Activated CD4-positive, alpha-beta T cell treated with anti-CD3 and anti-CD28 coated beads, Interleukin-2, amount 10 ng/mL, durations not matched to agents 24 days and 14 days (primary cell): ENCODE results near the gene DIO3. TPM values are rescaled to one million over a fixed set of nuclear protein-coding genes. Genes with fewer than 3 reads are reported as not detected.
"Not testable (repeated sequence)": the region's sequence is repeated elsewhere in the genome, so short reads cannot be mapped to it uniquely, and the experiment has no call there.

Experiments used
- DNase-seq: peaks from one replicate; pipeline ENCODE4 v3.0.0; 2022
- H3K27ac Mint-ChIP-seq: one replicate; pipeline ENCODE4 v1.8.0; 2022; ENCODE audit warnings: mild to moderate bottlenecking, mixed read lengths
- H3K27me3 Mint-ChIP-seq: one replicate; pipeline ENCODE4 v1.8.0; 2022; ENCODE audit warnings: mixed read lengths
- H3K36me3 Mint-ChIP-seq: one replicate; pipeline ENCODE4 v1.8.0; 2022; ENCODE audit warnings: low read depth, mild to moderate bottlenecking, mixed read lengths
- H3K4me1 Mint-ChIP-seq: one replicate; pipeline ENCODE4 v1.8.0; 2021; ENCODE audit warnings: mixed read lengths
- H3K4me3 Mint-ChIP-seq: one replicate; pipeline ENCODE4 v1.8.0; 2022; ENCODE audit warnings: mild to moderate bottlenecking, moderate library complexity, mixed read lengths
- H3K9me3 Mint-ChIP-seq: one replicate; pipeline ENCODE4 v1.8.0; 2021; ENCODE audit warnings: mixed read lengths
- intact Hi-C: fragments of 100-400 bp; cut with micrococcal nuclease; formaldehyde crosslinking; loops from one replicate; pipeline ENCODE4 v1.15.1; 2023
- total RNA-seq: library from RNA; stranded (reverse); gene quantifications from 2 replicates; pipeline ENCODE4 v1.2.3, GENCODE V29; 2022

DIO3 gene
- total RNA-seq, 1 donor from 2014 or later, result not detected

DNA sequence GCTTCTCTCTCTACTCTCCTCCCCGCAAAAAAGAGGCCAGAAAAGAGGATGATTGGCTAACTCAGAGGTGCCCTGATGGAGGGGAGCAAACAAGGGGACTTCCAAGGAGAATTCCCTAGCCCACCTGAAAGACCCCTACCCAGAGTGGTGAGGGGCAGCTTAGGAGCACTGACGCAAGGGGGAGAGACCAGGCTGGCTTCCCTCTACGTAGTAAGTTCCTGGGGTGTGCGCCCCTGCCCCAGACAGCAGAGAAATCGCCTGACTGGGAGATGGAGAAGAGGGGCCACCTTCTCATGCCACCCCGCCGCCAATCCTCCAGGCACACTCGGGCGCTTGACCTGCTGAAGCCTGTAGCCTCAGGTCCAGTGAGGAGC, 2.1 kb upstream of the DIO3 start:
- DNase-seq, result no peak
- no peaks in the 10 kb centered on the region for H3K4me1 Mint-ChIP-seq
- intact Hi-C loops, result no loop called here
- peaks cover 9% of the 10 kb centered on the region for H3K9me3 Mint-ChIP-seq
- H3K4me3 Mint-ChIP-seq, result no peak overlapping the region
- no peak overlapping the region for H3K27ac Mint-ChIP-seq
- H3K27me3 Mint-ChIP-seq, result peaks cover 36% of the 10 kb centered on the region
- peaks cover 8% of the 10 kb centered on the region for H3K36me3 Mint-ChIP-seq

DNA sequence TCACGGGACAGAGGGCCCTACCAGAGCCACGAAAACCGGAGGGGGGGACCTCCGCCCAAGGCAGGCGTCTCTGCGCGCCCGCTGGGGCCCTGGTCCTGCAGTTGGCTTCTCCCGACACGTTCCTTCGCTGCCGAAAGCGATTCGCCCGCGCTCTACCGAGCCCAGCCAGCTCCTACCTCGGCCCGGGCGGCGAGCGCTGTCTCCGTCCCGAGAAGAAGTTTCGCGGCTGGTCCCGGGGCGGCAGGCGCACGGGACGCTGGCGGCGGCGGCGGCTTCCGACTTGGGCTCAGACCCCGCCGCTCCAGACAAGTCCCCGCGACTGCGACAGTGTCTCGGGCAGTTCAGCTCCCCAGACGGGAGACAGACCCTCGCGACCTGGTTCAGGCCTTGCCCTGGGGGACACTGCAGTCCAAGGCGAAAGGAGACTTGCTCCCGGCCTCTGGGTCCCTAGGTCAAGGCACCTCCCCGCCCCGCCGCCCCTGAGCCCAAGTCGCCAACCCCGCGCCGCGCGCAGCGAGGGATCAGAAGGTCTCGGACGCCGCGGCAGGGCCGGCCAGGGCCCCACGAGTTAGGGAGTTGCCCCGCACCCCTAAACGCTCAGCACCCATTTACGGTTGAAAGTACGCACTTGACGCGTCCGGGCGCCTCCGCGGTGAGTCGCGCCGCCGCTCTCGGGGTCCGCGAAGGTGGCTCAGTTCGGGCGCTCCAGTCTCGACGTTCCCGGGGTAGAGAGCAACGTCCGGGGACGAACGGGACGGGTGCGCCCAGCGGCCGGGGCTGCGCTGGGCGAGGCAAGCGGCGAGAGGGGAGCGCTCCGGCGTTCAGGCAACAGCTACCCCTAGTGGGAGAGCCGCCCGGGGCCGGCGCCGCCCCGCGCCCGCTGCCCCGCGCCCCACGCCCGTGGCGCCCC, 1.4 kb upstream of the DIO3 start:
- no peak for DNase-seq
- no peak overlapping the region for H3K4me3 Mint-ChIP-seq
- intact Hi-C loops, result loop anchor here (5.0 kb wide), 1 partner anchor 103 kb away; no protein-coding TSS in a partner anchor
- no peak overlapping the region for H3K27ac Mint-ChIP-seq
- H3K27me3 Mint-ChIP-seq, result peaks cover 41% of the 10 kb centered on the region
- no peaks in the 10 kb centered on the region for H3K4me1 Mint-ChIP-seq
- H3K9me3 Mint-ChIP-seq, result peaks cover 9% of the 10 kb centered on the region
- peaks cover 8% of the 10 kb centered on the region for H3K36me3 Mint-ChIP-seq

DNA sequence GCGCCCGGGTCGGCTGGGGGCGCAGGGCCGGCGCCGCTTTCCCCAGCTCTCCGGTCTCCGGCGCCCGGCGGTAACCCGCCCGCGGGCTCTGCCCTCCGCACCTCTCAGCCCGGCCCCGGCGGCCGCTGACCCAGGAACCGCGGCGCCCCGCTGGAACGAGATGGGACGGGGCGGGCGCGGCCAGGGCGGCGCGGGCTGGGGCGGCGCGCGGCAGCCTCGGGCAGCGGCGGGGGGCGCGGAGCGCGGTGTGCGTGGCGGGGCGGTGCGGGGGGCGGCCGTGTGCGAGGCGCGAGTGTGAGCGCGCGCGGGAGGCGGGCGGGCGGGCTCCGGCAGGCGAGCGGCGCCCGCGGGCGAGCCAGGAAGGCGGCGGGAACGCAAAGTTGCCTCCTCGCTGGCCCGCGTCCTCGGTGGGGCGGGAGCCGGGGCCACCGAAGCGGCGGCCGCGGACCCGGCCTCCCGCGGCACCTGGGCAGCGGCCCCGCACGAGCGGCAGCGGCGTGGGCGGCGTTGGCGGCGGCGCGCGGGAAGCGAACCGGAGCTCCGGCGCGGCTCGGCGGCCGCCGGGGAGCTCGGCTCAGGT, 671 bp upstream of the DIO3 start:
- Mint-ChIP-seq H3K4me1 (peaks cover 4% of the 10 kb centered on the region), H3K36me3 (peaks cover 12% of the 10 kb centered on the region), H3K27ac (no peak overlapping the region), H3K9me3 (peaks cover 13% of the 10 kb centered on the region), H3K27me3 (peaks cover 47% of the 10 kb centered on the region), H3K4me3 (no peak overlapping the region)
- intact Hi-C loops, result loop anchor here (5.0 kb wide), 1 partner anchor 103 kb away; no protein-coding TSS in a partner anchor
- no peak for DNase-seq

DNA sequence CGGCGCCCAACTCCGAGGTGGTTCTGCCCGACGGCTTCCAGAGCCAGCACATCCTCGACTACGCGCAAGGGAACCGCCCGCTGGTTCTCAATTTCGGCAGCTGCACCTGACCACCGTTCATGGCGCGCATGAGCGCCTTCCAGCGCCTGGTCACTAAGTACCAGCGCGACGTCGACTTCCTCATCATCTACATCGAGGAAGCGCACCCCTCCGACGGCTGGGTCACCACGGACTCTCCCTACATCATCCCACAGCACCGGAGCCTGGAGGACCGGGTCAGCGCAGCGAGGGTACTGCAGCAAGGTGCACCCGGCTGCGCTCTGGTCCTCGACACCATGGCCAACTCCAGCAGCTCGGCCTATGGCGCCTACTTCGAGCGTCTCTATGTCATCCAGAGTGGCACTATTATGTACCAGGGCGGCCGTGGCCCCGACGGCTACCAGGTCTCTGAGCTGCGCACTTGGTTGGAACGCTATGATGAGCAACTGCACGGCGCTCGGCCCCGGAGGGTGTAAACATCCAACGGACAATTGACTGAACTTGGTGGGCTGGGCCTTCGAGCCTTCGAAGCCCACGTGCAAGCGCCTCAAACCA, 699 bp downstream of the DIO3 start:
- no peak for DNase-seq
- H3K27me3 Mint-ChIP-seq, result peaks cover 61% of the 10 kb centered on the region
- intact Hi-C loops, result loop anchor here (5.0 kb wide), 1 partner anchor 105 kb away; no protein-coding TSS in a partner anchor
- H3K27ac Mint-ChIP-seq, result no peak overlapping the region
- peaks cover 13% of the 10 kb centered on the region for H3K9me3 Mint-ChIP-seq
- H3K36me3 Mint-ChIP-seq, result peaks cover 12% of the 10 kb centered on the region
- H3K4me1 Mint-ChIP-seq, result peaks cover 4% of the 10 kb centered on the region
- no peak overlapping the region for H3K4me3 Mint-ChIP-seq

DNA sequence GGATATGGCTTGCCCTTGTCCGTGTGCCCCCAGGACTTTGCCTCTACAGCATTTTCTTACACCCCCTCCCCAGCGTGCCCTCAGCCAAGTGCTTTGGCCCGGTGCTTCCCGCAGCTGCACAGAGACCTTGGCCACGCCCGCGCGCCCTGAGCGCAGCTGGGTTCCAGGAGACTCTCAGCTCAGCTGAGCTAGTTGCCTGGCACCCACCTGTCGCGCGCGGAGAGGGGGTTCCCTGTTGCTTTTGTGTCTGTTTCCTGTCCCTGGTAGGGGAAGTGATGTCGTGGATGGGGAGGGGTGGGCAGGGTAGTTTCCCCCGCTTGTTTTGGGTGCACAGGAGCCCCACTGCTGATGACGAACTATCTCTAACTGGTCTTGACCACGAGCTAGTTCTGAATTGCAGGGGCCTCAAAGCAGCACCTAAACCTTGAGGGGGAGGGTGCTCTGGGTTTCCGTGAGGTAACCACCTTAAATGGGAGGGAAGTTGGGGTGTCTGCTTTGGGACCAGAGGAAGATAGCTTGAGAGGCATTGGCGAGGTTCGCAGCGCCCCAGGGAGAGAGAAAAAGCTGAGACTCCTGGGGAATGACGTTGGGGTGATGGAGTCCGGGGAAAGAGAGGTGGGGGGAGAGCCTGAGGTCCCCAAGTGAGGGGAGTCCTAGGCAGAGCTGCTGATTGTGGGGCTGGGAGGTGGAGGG, 1.5 kb downstream of the DIO3 start:
- intact Hi-C loops, result loop anchor here (5.0 kb wide), 1 partner anchor 106 kb away; no protein-coding TSS in a partner anchor
- peaks cover 4% of the 10 kb centered on the region for H3K4me1 Mint-ChIP-seq
- H3K4me3 Mint-ChIP-seq, result no peak overlapping the region
- peaks cover 67% of the 10 kb centered on the region for H3K27me3 Mint-ChIP-seq
- no peak overlapping the region for H3K27ac Mint-ChIP-seq
- peaks cover 13% of the 10 kb centered on the region for H3K9me3 Mint-ChIP-seq
- no peak for DNase-seq
- peaks cover 12% of the 10 kb centered on the region for H3K36me3 Mint-ChIP-seq

DNA sequence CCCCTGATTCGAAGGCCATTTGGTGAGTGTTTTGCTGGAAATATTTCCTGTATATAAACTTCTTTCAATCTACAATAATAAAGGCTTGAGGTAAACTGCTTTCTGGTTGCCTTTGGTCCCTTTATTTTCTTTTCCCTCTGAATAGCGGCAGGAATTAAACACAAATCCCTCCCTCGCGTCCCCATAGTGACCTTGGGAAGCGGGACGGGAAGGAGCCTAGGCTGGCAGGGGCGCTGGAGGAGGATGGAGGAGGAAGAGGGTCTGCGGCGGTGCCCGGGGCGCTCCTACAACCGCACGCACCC, 2.0 kb downstream of the DIO3 start:
- Mint-ChIP-seq H3K4me3 (no peak overlapping the region), H3K27ac (no peak overlapping the region), H3K27me3 (peaks cover 69% of the 10 kb centered on the region), H3K36me3 (peaks cover 12% of the 10 kb centered on the region), H3K9me3 (peaks cover 13% of the 10 kb centered on the region), H3K4me1 (peaks cover 4% of the 10 kb centered on the region)
- intact Hi-C loops, result loop anchor here (5.0 kb wide), 1 partner anchor 106 kb away; no protein-coding TSS in a partner anchor
- DNase-seq, result no peak

DNA sequence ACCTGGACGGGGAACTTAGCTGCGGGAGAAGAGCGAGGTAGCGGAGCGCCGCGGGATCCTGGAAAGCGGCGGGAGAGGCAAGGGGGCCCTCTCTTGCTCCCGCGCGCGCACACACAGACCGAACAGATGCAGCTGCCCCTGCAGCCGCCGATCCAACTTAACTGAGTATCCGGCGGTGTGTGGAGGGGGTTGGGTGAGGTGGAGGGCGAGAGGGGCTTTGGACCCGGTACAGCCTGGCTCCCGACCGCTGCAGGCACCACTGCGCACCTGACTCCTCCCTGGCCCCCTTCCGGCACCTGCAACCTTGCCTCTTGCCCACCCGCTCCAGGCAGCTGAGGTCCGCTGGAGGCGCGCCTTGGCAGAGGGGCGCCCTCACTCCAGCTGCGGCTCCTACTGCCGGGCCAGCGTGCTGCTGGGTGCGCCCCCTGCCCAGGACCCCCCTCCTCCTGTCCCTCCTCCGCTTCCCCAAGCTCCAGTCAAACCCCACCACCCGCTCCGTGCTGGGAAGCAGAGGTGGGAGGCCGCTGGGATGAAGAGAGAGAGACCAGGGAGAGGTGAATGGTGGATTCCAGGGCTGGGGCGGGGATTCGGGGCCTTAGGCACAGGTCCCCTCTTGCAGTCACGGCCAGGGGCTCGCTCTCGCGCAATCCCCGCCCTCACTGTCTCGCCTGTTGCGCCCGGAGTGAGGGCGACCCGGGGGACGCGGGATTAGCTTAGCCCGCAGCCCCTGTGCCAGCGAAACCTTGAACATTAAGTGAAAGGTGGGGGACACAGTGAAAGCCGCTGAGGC, 2.6 kb downstream of the DIO3 start:
- Mint-ChIP-seq H3K27ac (no peak overlapping the region), H3K4me1 (peaks cover 4% of the 10 kb centered on the region), H3K36me3 (peaks cover 12% of the 10 kb centered on the region), H3K27me3 (peaks cover 64% of the 10 kb centered on the region), H3K4me3 (no peak overlapping the region), H3K9me3 (peaks cover 13% of the 10 kb centered on the region)
- intact Hi-C loops, result loop anchor here (5.0 kb wide), 1 partner anchor 107 kb away; no protein-coding TSS in a partner anchor
- no peak for DNase-seq

DNA sequence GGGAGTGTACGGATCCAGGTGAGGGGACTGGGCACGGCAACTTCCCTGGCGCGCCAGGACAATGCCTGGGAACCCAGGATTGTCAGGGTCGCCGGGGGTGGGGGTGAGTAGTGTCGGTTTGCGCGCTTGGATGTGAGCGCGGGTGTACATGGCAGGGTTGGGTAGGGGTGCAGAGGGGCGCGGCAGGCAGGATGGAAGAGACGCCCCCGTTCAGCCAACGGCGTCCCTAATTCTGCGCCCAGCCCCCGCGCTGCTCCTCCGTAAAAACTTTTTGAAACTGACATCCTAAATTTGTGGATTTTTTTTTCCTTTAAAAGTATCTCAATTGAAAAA, 3.1 kb downstream of the DIO3 start:
- H3K9me3 Mint-ChIP-seq, result peaks cover 13% of the 10 kb centered on the region
- DNase-seq, result no peak
- peaks cover 12% of the 10 kb centered on the region for H3K36me3 Mint-ChIP-seq
- intact Hi-C loops, result loop anchor here (5.0 kb wide), 1 partner anchor 107 kb away; no protein-coding TSS in a partner anchor
- no peak overlapping the region for H3K4me3 Mint-ChIP-seq
- peaks cover 4% of the 10 kb centered on the region for H3K4me1 Mint-ChIP-seq
- peaks cover 62% of the 10 kb centered on the region for H3K27me3 Mint-ChIP-seq
- no peak overlapping the region for H3K27ac Mint-ChIP-seq

DNA sequence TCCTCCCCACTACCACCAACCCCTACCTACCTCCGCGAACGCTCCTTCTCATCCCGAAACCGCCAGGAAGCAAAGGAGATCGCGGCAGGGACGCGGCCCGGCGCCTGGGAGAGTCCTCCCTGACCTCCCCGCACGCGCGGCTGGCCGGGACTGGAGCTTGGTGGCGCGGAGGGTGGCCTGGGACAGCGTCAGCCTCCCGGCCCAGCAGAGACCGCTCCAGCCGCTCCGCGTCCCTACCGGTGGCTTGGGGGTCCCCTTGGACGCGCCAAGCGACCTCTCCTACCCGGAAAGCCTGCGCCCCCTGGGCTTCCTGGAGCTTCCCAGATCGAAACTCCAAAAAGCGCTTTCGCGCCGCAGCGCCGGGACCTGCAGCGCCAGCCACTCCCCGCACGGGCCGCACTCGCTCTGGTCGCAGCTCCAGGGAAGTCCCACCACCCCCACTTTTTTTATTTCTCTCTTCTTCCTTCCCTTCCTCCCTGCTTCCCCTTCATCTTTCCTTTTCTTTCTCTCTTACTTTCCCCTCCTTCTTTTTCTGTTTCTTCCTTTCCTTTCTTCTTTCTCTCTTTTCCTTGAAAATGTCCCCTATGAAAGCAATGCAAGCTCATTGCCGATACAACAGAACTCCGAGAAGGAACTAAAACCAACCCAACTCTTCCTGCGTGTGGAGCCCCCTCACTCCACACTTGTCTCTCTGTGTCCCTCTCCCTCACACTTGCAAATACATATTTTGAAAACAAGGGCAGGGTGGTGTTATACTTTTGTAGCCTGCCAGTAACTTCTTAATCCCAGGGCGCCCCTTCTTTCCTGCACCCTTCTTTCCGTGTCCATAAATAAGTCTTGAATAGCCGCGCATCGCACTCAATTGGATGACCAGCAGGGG, 3.8 kb downstream of the DIO3 start:
- Mint-ChIP-seq H3K27me3 (peaks cover 62% of the 10 kb centered on the region), H3K4me1 (peaks cover 4% of the 10 kb centered on the region), H3K27ac (peak overlapping the region; percentile 60), H3K9me3 (peaks cover 13% of the 10 kb centered on the region), H3K36me3 (peaks cover 12% of the 10 kb centered on the region), H3K4me3 (no peak overlapping the region)
- DNase-seq, result no peak
- intact Hi-C loops, result loop anchor here (5.0 kb wide), 1 partner anchor 108 kb away; no protein-coding TSS in a partner anchor

DNA sequence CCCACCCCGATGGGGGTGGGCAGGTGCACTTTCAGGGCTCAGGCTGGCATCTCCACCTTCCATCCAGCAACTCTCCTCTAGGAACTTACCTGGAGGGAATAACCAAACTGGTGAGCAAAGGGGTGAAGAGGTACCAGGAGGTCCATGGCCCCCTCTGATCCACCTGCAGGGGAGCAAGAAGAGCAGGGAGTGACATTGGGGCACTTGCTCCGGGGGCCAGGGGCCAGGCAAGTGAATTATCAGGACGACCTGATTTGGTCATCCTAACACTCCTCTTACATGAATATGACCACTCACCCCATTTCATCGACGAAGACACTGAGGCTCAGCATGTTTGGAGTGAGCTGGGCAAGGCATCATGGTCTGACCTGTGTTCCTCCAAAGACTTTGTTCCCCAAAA, 6.0 kb downstream of the DIO3 start:
- Mint-ChIP-seq H3K36me3 (peaks cover 7% of the 10 kb centered on the region), H3K27me3 (peaks cover 52% of the 10 kb centered on the region), H3K4me1 (peaks cover 4% of the 10 kb centered on the region), H3K27ac (no peak overlapping the region), H3K9me3 (peaks cover 10% of the 10 kb centered on the region), H3K4me3 (no peak overlapping the region)
- no peak for DNase-seq
- intact Hi-C loops, result no loop called here

DNA sequence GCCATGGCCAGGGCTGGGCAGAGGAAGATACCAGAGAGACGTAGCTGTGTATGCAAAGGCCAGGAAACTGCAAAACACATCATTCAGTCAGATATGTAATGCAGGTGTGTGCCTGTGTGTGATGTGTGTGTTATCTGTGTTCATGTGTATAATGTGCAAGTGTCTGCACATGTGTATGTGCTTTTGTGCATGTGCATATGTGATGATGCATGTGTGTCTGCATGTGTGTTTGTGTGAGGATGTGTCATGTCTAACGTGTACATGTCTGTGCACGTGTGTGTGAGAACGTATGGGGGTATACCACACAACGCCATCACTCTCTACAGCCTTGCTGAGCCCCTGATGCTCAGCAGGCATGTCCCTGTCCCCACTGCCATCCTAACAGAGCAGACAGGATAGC, 9.7 kb downstream of the DIO3 start:
- DNase-seq, result no peak
- no peaks in the 10 kb centered on the region for H3K9me3 Mint-ChIP-seq
- intact Hi-C loops, result no loop called here
- H3K27ac Mint-ChIP-seq, result no peak overlapping the region
- peaks cover 22% of the 10 kb centered on the region for H3K27me3 Mint-ChIP-seq
- H3K4me3 Mint-ChIP-seq, result no peak overlapping the region
- H3K36me3 Mint-ChIP-seq, result no peaks in the 10 kb centered on the region
- H3K4me1 Mint-ChIP-seq, result no peaks in the 10 kb centered on the region

DNA sequence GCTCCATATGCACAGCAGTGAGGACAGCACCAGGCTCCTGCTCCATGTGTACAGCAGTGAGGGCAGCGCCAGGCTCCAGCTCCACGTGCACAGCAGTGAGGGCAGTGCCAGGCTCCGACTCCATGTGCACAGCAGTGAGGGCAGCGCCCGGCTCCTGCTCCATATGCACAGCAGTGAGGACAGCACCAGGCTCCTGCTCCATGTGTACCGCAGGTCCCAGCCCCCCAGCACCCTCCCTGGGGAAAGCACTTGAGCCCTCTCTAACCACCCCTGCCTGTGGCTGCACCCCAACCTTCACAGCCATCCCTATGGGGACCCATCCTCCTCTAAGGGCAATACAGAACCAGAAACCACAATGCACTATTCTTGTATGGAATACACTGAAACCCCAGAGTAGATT, 11.2 kb downstream of the DIO3 start:
- H3K27me3 Mint-ChIP-seq, H3K36me3 Mint-ChIP-seq, intact Hi-C loops, H3K27ac Mint-ChIP-seq, DNase-seq, H3K9me3 Mint-ChIP-seq, H3K4me3 Mint-ChIP-seq, H3K4me1 Mint-ChIP-seq: not testable (repeated sequence)
